GM19023 (cell line): ENCODE results near the gene LGMN.
A peak's percentile ranks its signal among the peaks of the same experiment; 100 is the strongest.
"Not testable (repeated sequence)": the region's sequence is repeated elsewhere in the genome, so short reads cannot be mapped to it uniquely, and the experiment has no call there.

Source experiments
- ATAC-seq: cut with Tn5 transposase; IDR thresholded peaks from one replicate; pipeline ENCODE4 v1.9.1; 2021; ENCODE audit warnings: mild to moderate bottlenecking, moderate library complexity; ENCODE audit not compliant: unreplicated experiment

Gene LGMN

DNA sequence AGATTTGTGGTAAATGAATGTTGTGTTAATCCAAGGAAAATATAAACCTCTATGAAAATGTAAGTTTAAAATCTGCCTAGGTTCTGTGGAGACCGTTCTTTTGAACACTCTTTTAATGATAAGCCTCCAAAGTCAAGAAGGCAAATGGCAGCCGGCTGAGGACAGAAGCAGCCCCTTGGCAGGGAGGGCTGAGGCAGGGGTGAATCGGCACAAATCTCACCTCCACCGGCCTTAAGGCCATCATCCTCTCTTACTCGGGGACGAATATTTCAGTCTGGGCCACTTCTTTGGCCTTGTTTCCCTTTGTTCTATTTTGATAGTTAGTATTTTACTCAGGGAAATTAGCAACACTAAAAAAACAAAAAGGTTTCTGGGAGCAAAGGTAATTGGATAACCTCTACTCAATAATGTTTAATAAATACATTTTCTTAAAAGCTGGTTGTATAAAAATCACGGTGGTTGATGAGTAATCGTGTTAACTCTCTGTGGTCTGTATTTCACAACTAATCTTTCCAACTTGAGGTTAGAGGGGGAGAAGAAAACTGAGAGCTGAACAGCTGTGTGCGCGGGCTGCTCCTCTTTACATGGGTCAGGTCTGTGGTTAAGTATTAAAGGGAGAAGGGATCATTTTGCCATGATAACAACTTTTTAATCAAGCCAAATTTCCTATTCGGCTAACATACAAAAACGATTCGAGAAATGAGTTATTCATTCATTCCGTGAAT lies 18.6 kb downstream of the LGMN start:
- ATAC-seq: peak; percentile 77

DNA sequence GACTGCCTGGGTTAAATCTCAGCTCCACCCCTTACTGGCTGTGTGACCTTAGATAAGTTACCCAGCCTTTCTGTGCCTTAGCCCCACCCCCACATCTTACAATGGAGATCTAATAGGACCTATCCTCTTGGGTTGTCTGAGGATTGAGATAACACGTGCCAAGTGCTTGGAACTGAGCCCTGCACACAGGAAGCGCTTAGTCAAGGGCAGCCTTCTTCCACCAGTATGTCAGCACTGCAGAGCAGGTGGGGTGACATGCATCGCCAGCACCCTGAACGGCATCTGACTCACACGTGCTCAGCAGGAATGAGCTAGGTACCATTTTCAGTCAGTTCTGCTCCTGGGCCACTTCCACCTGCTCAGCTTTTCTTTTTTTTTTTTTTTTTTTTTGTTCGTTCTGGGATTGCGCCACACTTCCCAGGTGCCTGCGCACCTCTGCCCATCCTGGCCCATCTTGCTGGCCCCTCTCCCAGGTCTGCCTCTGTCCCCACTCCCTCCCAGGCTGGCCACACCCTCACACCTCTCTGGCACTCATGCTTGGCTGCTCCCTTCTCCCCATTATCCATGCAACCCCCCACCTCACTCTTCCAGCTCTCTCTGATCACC lies 19.6 kb downstream of the LGMN start:
- no peak for ATAC-seq

DNA sequence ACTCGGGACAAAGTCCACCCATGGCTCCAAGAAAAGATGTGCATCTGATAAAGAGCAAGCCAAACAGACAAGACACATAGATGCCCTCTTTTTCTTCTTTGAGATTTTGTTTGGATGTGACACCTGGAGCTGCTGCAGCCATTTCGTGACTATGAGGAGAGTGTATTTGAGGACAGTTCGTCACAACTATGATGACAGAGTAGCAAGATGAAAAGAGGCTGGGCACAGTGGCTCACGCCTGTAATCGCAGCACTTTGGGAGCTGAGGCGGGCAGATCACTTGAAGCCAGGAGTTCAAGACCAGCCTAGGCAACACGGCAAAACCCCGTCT lies 21.5 kb downstream of the LGMN start:
- ATAC-seq: no peak

DNA sequence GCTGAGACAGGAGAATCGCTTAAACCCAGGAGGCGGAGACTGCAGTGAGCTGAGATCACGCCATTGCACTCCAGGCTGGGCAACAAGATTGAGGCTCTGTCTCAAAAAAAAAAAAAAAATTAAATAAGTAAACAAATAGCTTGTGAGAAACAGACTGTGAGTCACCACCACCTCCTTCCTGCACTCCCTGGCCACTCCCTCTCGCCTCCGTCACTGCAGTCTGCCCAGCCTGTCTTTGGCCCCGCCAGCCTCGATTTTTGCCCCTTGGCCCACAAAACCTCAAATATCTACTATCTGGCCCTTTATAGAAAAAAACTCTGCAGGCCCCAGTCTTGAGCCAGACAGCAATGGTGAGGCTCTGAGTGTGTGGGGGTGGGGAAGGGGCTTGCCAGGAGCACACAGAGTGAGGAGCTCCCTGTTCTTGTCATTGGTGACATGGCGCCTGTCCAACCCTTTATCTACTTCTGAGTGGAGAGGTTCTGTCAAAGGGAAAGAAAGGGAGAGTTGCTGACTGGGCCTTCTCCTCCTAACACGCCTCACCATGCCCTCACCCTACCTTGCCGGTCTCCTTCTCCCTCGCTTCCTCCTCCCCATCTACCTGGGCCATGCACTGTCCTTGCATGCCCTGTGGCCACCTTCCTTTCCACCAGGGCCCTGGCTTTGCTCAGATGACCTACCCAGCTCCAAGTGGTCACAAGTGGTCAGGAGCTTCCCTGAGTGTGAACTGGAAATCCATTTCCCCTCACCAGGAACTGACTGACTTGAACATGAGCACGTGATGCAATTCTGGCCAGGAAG lies 22.1 kb downstream of the LGMN start:
- no peak for ATAC-seq

DNA sequence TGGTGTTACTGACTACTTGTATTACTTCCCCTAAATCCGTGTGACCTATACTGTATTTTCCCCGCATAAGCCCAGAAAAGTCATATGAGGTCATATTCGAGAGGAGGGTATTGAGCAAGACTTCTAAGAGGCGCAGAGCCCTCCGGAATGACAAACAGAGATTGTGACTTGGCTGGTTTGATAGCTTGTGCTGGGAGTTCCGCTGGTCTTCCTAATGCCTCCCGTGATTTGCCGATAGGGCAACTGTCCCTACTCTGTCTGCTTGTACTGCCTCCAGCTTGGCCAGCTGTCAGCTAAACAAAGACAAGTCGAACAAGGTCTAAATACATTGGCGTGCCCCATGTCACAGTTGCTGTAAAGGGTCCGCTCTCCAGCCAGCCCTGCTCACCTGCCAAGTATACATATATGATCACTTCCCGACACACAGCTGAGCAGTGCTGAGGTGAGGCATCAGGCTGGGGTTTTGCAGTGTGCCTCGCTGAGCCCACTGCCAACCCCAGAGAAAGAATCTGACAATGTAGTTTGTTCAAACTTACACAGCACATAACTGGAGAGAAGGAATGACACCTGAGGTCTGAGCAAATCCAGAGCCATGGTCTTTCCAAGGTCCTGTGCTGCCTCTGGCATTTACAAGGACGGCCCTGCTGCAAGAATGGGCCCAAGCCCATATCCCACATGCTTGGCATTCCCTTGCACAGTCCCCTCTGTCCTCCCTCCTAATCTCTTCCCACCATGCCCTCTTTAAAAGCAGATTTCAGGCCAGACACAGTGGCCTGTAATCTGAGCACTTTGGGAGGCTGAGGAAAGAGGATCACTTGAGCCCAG lies 23.7 kb downstream of the LGMN start:
- ATAC-seq: no peak

DNA sequence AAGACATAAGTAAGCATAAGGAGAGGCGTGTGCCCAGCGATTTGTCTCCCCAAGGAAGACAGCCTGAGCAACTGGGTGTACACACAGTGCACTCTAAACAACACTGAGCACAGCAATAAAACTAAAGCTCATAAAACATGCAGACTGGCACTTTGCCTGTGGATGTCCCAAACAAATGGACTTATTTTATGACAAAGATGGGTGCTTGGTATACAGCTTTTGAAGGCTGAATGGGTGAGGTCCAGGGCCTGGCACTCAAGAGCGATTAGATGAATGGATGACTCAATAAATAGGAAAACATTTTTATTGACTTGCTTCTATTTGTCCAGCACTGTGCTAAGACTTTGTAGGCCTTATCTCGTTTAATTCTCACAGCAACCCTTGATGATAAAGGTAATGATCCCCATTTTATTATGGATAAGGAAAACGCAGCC lies 28.5 kb downstream of the LGMN start:
- no peak for ATAC-seq

DNA sequence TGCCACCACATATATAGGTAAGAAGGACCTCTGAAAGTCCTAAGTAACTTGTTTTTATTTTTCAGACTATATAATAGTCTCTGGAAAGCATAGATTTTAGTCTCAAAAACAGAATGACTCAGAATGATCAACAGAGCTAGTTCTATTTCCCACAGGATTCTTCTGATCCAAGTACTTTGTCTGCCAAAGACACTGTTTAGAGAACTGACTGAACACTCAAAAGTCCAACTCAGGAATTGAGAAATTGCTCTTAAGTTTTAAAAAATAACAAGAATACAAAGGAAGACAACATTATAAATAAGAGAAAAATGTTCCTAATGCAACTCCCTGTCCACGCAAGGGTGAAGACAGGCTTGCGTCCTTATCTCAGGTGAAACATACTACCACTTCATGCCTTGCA lies 29.0 kb downstream of the LGMN start:
- no peak for ATAC-seq

DNA sequence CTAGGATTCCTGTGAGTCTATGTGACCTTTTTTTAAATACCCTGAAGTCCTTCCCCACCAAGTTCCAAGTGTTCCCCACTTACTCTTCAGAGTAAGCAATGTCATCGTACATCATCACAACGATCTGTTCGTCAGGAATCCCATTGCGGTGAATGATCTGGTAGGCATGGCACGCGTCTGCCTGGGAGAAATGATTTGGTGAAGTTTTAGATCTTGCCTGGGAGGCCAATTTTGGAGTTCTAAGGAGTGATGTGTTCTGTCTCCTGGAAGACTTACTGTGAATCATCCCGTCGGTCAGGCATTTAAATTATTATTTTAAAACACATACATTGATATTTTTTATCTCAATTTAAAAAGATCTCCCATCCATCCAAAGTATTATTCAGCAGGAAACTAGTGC lies 29.8 kb downstream of the LGMN start:
- no peak for ATAC-seq

DNA sequence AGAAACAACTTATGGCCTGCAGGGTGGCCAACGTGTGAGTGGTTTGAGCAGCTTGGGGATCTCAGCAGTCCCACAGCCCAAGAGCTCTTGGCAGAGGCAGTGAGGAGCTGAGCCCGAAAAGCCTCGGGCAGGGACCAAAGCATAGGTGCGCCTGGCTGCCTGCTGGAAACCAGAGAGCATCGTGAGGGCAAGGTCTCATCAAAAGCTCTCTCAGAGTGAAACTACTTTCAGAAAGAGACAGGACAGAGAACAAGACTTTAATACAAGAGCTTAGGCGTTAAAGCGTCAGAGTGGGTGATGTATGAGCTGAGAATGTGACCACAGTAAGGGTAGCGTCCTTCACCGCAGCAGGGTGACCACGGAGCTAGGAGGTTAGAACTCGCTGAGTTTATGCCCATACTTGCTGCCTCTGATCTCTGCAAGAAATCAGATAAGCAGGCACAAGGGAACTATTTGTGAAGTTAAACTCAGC lies 30.8 kb downstream of the LGMN start:
- ATAC-seq: no peak

DNA sequence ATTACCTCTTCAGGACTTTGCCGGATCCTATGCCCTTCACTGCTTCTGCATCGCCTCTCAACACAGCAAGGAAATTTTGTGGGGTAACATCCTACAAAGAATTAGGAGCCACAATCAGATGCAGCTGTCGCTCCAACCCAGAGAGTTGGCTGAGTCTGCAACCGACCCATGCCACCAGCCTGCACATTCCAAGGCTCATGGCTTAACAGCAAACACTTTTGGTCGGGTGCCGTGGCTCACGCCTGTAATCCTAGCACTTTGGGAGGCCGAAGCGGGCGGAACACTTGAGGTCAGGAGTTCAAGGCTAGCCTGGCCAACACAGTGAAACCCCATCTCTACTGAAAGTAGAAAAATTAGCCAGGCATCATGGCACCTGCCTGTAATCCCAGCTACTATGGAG lies 32.3 kb downstream of the LGMN start:
- no peak for ATAC-seq

DNA sequence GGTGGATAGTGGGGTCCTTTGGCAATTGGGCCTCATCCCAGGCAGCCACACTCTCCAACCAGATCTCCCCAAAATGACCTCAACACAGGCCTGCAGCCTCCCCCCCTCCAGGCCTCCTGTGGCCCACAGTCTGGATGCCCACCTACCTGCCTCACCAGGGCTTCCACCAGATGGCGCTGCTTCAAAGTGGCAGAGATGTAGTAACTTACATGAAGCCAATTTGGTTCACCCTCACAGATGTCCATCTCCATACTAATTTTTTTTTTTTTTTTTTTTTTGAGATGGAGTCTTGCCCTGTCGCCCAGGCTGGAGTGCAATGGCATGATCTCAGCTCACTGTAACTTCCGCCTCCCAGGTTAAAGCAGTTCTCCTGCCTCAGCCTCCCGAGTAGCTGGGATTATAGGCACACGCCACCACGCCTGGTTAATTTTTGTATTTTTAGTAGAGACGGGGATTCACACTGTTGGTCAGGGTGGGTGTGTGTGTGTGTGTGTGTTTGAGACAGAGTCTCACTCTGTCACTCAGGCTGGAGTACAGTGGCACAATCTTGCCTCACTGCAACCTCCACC lies 33.6 kb downstream of the LGMN start:
- not testable (repeated sequence) for ATAC-seq

DNA sequence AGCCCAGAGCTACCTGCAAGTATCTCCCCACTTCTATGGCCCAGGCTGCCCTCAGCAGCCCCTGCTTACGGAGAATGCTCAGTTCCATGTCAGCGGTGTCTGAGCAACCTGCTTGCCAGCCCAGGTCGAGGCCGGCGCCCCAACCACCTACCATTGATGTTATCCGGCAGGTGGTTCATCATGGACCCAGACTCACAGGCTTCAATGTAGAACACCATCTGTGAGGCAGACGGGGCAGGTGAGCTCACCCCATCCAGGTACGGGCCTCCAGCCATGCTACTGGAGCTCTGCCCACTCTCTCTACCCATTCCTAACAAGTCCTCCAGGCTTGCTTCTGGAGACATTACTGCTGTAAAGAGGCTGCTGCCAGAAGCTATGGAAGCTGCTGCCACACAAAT lies 35.8 kb downstream of the LGMN start:
- ATAC-seq: no peak

DNA sequence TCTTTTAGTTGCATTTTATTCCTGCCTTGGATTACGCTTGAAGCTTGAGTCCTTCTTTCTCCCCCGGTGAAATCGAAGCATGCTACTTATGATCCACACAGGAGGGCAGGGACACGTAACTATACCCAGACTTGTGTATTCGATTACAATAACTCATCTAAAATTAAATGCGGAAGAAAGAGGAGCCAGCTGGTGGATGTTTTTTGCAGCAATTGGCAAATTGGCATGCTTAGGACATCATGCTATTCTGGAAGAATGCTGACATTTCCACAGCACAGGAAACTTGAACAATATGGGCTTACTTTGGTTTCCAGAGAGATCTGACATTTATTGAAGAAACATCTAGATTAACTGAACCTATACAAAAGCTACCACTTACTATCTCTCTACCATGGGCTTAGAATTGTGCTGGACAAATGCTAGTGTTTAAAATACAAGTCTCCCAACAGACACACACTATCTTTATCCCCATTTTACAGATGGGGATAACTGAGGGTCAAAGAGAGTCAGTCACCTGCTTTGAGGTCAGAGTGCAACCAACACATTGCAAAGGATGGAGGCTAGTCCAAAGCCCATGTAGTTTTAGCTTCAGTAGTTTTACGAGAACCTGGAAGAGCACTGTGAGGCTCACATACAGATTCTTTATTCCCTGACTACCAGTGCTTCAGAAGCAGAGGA lies 36.3 kb downstream of the LGMN start:
- no peak for ATAC-seq

DNA sequence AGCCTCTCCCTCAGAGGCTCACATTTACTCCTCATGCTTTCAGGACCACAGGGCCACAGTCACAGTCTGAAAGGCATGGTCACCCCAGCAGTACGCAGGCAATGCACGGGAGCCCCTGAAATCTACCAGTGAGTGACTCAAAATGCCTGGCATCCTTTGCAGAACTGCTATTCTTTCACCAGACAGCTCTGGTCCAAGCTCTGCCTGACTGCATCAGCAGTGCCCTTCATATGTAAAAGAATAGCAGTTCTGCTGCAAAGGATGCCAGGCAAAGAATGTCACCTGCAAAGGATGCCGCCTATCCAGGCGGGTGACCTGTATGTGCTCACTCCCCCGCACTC lies 38.5 kb downstream of the LGMN start:
- no peak for ATAC-seq

DNA sequence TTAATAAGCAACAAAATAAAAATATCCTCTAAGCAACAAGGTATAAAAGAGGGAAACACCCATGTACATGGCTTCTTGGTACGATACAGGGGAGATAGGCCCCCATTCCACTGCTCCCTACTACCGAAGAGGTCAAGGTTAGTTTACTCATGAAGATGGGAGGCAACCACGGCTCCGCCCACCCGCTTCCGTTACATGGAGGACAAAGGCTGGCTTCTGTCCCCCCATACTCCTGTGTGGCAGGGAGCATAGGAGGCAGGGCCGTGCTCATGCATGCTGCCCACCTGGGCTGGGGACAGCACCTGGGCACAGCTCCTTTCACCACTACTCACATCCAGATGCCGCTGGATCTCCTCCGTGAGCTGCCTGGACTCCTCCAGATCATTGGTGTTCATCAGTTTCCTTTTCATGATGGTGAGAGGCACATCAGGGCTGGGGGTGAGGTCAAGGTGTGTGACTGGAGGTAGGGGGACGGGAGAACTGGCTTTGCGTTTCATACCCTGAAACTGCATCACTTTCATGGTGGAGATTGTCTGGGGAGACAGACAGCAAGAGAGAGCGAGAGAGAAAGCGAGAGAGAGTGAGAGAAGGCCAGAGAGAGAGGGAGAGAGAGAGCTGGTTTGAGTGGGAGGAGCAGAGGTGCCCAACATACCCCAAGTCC lies 39.0 kb downstream of the LGMN start:
- ATAC-seq: no peak

DNA sequence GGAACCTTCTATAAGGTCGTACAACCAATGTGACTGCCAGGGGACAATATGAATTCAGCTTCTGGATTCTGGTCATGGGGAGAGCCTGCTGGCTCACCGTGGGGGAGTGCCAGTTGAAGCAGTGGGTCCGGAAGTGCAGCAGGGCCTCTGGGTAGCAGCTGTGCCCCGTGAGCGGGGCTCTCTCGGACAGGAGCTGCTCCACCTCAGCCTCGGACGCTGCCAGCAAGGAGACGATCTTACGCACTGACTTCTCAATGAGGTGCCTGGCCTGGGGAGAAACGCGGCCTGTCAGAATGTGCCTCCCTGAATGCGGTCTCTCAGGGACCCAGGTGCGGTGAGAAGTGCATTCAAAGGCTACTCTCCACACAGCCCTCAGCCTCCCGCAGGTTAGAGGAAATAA lies 42.0 kb downstream of the LGMN start:
- no peak for ATAC-seq

DNA sequence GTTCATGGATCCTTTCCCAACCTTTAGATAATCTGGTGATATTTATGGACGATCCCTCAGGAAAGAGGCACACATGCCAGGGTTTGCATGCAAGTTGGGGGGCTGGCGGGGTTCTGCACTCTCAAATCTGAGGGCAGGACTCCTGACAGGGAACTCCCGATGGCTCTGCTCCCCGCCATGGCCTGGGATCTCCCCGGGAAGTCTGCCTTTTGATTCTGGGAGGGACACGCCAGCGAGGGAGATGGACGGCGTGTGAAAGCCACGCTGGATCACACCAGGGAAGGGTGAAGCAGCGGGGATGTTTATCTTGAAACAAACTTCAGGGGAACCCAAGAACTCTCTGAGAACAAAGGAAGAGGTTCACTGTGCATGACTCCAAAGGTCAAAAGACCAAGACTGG lies 43.6 kb downstream of the LGMN start:
- no peak for ATAC-seq

DNA sequence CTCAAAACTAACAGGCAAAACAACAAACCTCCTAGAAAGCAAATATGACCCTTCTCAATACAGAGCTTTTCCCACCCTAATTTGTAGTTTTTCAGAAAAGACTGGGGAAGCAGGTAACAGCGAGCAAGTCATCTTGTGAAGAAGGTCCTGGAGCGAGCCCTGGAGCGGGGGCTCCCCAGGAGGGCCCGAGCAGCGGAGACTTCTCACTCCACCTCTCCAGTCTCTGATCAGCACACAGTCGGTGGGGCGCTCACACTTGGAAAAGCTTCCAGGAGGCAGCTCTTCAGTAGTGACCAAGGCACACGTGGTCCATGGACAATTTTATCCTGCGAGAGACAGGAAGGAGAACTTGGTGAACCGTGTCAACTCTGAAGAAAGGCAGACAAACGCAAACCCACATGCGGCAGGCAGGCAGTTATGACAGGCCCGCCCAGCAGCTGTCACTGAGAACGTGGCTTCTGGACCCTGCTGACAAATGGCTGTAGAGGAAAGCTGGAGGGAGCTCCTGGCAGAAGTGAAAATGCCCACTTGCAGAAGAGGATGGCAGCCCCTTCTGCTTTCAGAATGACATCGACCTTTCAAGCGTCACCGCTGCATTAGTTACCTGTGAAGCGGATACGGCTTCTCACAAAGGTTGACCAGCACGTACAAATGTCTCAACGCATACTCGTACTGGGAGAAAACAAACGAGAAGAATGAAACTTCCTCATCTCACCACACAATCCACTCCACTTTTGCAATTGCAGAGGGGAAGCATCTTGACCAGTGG lies 44.2 kb downstream of the LGMN start:
- peak; percentile 89 for ATAC-seq

DNA sequence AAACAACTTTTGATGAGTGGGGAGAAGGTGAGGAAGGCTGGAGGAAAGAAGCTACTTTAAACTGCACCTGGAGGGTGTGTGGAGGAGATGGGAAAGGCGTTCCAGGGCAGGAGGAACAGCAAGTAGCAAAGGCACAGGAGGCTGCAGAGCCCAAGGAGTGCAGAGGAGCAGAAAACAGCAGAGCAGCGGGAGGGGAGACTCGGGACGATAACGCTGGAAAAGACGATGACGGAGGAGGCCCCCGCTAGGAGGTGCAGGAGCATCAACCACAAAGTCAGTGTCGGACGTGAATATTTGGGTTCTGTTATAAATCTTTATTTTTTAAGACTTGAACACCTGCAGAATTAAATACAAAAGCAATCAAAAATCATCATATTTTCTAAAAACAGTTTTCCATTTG lies 44.9 kb downstream of the LGMN start:
- no peak for ATAC-seq
